Chondrocyte (in vitro differentiated cells): ENCODE data around the gene ECHDC3. TPM values are rescaled to one million over a fixed set of nuclear protein-coding genes. Genes with fewer than 3 reads are reported as not detected.
A peak's percentile ranks its signal among the peaks of the same experiment; 100 is the strongest.

Source experiments
- DNase-seq: peaks from one replicate; pipeline ENCODE4 v3.0.0; 2021; ENCODE audit warnings: mixed read lengths, low spot score
- H3K27ac Mint-ChIP-seq: one replicate; pipeline ENCODE4 v1.8.0; 2021; ENCODE audit warnings: mild to moderate bottlenecking, moderate library complexity, mixed read lengths; ENCODE audit not compliant: unreplicated experiment
- H3K27me3 Mint-ChIP-seq: 2 replicates; pipeline ENCODE4 v1.8.0; 2021; ENCODE audit warnings: low read depth, mixed read lengths
- H3K36me3 Mint-ChIP-seq: 2 replicates; pipeline ENCODE4 v1.8.0; 2021; ENCODE audit warnings: low read depth, mixed read lengths
- H3K4me1 Mint-ChIP-seq: 2 replicates; pipeline ENCODE4 v1.8.0; 2021; ENCODE audit warnings: low read depth, mild to moderate bottlenecking, mixed read lengths
- H3K4me3 Mint-ChIP-seq: one replicate; pipeline ENCODE4 v1.8.0; 2021; ENCODE audit warnings: mild to moderate bottlenecking, moderate library complexity, mixed read lengths; ENCODE audit not compliant: unreplicated experiment
- H3K9me3 Mint-ChIP-seq: 2 replicates; pipeline ENCODE4 v1.8.0; 2021; ENCODE audit warnings: low read depth, mixed read lengths
- CTCF ChIP-seq: fragments of 200-600 bp; sonication (generic); IDR thresholded peaks from 2 replicates; pipeline ENCODE4 v1.5.0; 2021; ENCODE audit warnings: antibody characterized with exemption, mild to moderate bottlenecking, moderate library complexity
- total RNA-seq: library from RNA; stranded (reverse); gene quantifications from 3 replicates; pipeline ENCODE4 v1.2.1, GENCODE V29; 2021

ECHDC3 gene
- total RNA-seq, 1 donor from 2014 or later = 5.7 TPM

DNA sequence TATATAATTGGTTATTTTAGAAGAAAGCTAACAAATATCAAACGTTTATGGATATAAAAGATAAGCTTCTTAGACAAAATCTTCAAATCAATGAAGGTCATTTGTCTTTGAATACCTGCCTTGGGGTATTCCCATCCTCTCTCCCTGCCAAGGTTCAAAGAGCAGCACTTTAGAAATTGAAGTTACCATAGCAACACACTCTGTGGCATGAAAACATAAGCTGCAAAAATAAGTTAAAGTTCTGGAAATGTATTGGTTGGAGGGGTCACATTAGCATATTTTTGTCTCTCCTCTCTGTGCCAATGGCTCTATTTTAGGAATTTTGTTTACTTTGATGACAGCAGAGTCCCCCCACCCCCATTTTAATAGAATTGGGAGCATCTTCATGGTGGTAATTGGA is 12.0 kb downstream of the ECHDC3 start:
- Mint-ChIP-seq H3K27ac (no peak overlapping the region), H3K27me3 (no peaks in the 10 kb centered on the region), H3K9me3 (no peaks in the 10 kb centered on the region), H3K4me1 (peaks cover 16% of the 10 kb centered on the region), H3K36me3 (peaks cover 13% of the 10 kb centered on the region), H3K4me3 (no peak overlapping the region)
- DNase-seq = no peak
- TF ChIP-seq CTCF = no peak

- Mint-ChIP-seq H3K9me3 (no peaks in the 10 kb centered on the region), H3K4me3 (no peak overlapping the region), H3K27me3 (no peaks in the 10 kb centered on the region), H3K36me3 (peaks cover 11% of the 10 kb centered on the region), H3K27ac (no peak overlapping the region), H3K4me1 (peaks cover 16% of the 10 kb centered on the region)
- no peak for DNase-seq
- no peak for TF ChIP-seq CTCF
Observed at GRCh38 chr10:11754620-11755019, 12.4 kb downstream of the ECHDC3 start.

GRCh38 chr10:11755512-11756263 is 13.5 kb downstream of the ECHDC3 start:
- no peak overlapping the region for H3K4me3 Mint-ChIP-seq
- peaks cover 8% of the 10 kb centered on the region for H3K36me3 Mint-ChIP-seq
- no peak for DNase-seq
- H3K27me3 Mint-ChIP-seq = no peaks in the 10 kb centered on the region
- no peak overlapping the region for H3K27ac Mint-ChIP-seq
- no peaks in the 10 kb centered on the region for H3K9me3 Mint-ChIP-seq
- TF ChIP-seq CTCF = no peak
- peaks cover 16% of the 10 kb centered on the region for H3K4me1 Mint-ChIP-seq

- peaks cover 4% of the 10 kb centered on the region for H3K36me3 Mint-ChIP-seq
- no peak for TF ChIP-seq CTCF
- H3K27ac Mint-ChIP-seq = peak overlapping the region; percentile 89
Observed at GRCh38 chr10:11756766-11757315, 14.7 kb downstream of the ECHDC3 start.

DNA sequence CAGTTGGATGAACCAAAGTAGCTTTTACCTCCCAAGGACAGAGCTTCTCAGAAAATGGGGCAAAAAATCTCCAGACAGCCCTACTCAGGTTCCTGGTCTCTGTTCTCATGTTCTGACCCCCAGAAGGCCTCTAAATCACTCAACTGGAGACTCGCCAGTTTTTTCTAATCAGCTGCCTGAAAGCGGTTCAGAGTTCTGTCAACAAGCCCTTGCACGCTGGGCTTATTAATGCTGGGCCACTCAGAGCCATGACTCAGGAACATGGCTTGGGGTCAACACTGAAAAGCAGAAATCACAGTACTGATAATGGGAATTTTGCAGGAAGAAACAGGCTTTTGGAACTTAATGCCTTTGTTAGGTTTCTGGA is 15.3 kb downstream of the ECHDC3 start:
- TF ChIP-seq CTCF = no peak
- Mint-ChIP-seq H3K4me1 (peaks cover 16% of the 10 kb centered on the region), H3K4me3 (no peak overlapping the region), H3K36me3 (peaks cover 4% of the 10 kb centered on the region), H3K9me3 (no peaks in the 10 kb centered on the region), H3K27ac (peak overlapping the region; percentile 89), H3K27me3 (no peaks in the 10 kb centered on the region)
- DNase-seq = no peak

More at GRCh38 chr10:11756766-11757315, 14.7 kb downstream of the ECHDC3 start:
- H3K9me3 Mint-ChIP-seq = no peaks in the 10 kb centered on the region
- no peak overlapping the region for H3K4me3 Mint-ChIP-seq
- no peaks in the 10 kb centered on the region for H3K27me3 Mint-ChIP-seq
- H3K4me1 Mint-ChIP-seq = peaks cover 16% of the 10 kb centered on the region
- no peak for DNase-seq
